Neuron (in vitro differentiated cells): Measurements from ENCODE around the gene GKAP1.
"Not testable (repeated sequence)": the region's sequence is repeated elsewhere in the genome, so short reads cannot be mapped to it uniquely, and the experiment has no call there.

Experiments used
- H2AFZ ChIP-seq: one replicate; pipeline ENCODE4 v1.6.1; 2013; ENCODE audit warnings: low read depth, mild to moderate bottlenecking, inconsistent platforms, low read length, moderate library complexity
- H3K27me3 ChIP-seq: one replicate; pipeline ENCODE4 v1.6.1; 2013; ENCODE audit warnings: low read length; ENCODE audit not compliant: insufficient read depth
- H3K36me3 ChIP-seq: one replicate; pipeline ENCODE4 v1.6.1; 2013; ENCODE audit warnings: low read length; ENCODE audit not compliant: insufficient read depth
- H3K4me1 ChIP-seq: one replicate; pipeline ENCODE4 v1.6.1; 2013; ENCODE audit warnings: low read length; ENCODE audit not compliant: insufficient read depth
- H3K4me3 ChIP-seq: 2 replicates; pipeline ENCODE4 v1.5.1; 2013; ENCODE audit warnings: mild to moderate bottlenecking, low read length, moderate library complexity
- H3K9me3 ChIP-seq: one replicate; pipeline ENCODE4 v1.6.1; 2013; ENCODE audit warnings: low read length

The GKAP1 gene

DNA sequence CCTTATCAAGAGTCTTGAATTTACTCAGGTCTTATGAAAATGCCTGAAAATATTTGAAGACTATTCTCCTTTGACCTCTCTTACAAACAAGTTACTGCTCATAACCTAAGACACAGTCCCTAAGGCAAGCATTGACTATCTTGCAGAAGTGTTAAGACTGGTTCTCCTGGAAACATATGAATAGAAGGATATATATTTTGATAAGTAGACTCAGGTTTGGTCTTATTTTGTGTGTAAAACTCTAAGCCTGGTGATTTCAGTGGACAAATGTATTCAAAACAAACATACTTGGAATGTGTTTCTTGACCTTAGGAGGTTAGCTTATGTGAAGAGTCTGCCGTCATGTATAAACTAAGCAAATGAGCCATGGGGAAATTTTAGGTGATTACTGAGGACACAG is 102.3 kb downstream of the GKAP1 start:
- Histone ChIP-seq H3K27me3 (no peaks in the 10 kb centered on the region), H3K9me3 (no peaks in the 10 kb centered on the region), H3K4me3 (no peak overlapping the region), H3K4me1 (no peaks in the 10 kb centered on the region), H2AFZ (no peak overlapping the region), H3K36me3 (no peaks in the 10 kb centered on the region)

DNA sequence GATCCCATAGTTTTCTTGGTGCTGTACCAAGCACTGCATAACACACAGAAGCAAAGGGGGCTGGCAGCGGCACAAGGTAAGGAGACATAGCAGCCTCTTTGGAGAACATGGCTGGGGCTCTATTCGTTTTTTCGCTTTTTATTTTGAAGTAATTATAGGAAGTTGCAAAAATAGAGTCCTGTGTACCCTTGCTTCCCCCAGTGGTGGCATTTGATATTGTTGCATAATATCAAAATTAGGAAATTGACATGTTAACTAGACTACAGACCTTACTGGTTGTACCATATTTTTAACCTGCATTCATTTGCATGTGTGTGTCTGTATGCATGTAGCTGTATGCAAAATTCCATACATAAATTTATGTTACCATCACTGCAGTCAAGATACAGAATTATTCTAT is 103.2 kb downstream of the GKAP1 start:
- Histone ChIP-seq H2AFZ (no peak overlapping the region), H3K36me3 (no peaks in the 10 kb centered on the region), H3K9me3 (no peaks in the 10 kb centered on the region)

DNA sequence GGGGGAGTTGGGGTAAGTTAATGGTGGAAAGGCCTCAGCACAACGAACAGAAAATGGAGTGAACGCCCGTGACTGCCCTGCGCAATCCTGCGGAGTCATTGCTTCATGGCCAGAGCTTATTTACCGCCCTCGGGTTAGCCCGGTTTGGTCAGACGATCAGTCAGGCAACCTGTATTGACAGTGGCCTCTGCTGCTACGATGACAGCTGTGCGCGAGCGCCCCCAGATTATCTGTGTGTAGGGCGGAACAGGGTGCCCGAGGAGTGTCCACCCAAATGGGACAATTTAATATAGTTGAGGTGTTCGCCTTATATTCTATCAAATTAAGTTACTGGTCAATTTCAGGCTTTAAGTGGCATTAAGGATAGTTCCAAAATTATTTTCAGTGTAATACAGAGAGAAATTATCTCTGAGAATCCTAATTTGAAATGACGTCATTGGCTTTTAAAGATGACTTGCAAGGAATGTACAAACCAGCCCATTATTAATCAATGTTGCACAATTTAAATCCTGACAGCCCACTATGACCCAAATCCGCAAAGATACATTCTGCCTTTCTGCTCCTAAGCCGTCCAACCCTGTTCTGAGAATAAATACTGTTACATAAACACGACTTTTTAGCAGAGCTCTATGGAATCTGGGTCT is 108.9 kb downstream of the GKAP1 start:
- no peaks in the 10 kb centered on the region for H3K36me3 ChIP-seq
- H3K4me1 ChIP-seq: peaks cover 16% of the 10 kb centered on the region
- peak overlapping the region; percentile 88 for H2AFZ ChIP-seq
- H3K9me3 ChIP-seq: no peaks in the 10 kb centered on the region
- H3K27me3 ChIP-seq: no peaks in the 10 kb centered on the region
- peak overlapping the region; percentile 75 for H3K4me3 ChIP-seq

More for the DNA sequence above, 103.2 kb downstream of the GKAP1 start:
- no peaks in the 10 kb centered on the region for H3K4me1 ChIP-seq
- H3K4me3 ChIP-seq: no peak overlapping the region
- no peaks in the 10 kb centered on the region for H3K27me3 ChIP-seq

DNA sequence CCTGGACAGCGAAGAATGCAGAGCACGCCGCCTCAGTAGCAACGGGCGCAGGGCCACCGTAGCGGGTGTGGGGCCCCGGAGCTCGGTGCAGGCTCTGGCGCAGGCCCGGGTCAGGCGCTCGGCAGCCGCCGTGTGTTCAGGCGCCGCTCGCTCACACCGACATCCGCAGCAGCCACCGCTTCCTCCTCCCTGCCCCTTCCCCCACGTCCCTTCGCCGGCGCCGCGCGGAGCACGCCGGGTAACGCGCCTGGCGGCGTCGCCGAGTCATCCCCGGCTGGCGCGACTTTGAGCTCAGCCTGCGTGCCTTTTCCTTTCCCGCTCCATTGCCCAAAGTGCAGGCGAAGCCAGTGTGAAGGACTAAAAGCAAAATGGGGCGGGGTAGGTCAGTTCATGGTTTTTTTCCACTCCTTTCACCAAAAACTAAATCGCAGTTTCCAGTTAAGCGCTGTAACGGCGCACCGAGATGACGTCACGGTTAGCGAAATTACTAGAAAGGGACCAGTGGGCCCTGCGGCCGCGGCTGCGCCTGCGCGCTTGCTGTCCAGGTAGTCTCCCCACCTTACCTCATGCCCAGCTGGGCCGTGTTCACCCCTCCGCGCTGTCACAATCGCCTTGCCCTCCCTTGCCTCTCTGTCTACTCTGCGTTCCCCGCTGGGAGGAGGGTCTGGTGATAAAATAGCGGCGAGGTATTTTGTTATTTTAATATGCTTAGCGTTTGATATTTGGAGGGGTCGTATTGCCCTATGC is 109.6 kb downstream of the GKAP1 start, which contains the start of gene UBQLN1:
TSS of gene UBQLN1 (minus strand) at position 191 of the 747 bp plus-strand sequence. CDS start 279 bp downstream, outside the sequence.
- no peaks in the 10 kb centered on the region for H3K36me3 ChIP-seq
- H3K4me3 ChIP-seq: peak within 1 kb of the TSS; percentile 75
- no peaks in the 10 kb centered on the region for H3K27me3 ChIP-seq
- peaks cover 16% of the 10 kb centered on the region for H3K4me1 ChIP-seq
- H2AFZ ChIP-seq: peak within 1 kb of the TSS; percentile 88
- H3K9me3 ChIP-seq: no peaks in the 10 kb centered on the region

DNA sequence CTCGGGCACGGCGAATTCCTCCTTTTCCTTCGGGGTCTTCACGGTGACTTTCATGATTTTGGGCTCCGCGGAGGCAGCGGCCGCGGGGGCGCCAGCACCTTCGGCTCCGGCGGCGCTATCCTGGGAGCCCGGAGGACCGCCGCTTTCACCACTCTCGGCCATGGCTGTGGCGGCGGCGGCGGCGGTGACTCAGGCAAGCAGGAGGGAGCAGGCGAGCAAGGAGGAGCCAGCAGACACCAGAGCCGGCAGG is 110.1 kb downstream of the GKAP1 start:
- Histone ChIP-seq H3K4me1 (peaks cover 16% of the 10 kb centered on the region), H2AFZ (peak overlapping the region; percentile 88), H3K9me3 (no peaks in the 10 kb centered on the region), H3K36me3 (no peaks in the 10 kb centered on the region), H3K27me3 (no peaks in the 10 kb centered on the region), H3K4me3 (peak overlapping the region; percentile 75)

DNA sequence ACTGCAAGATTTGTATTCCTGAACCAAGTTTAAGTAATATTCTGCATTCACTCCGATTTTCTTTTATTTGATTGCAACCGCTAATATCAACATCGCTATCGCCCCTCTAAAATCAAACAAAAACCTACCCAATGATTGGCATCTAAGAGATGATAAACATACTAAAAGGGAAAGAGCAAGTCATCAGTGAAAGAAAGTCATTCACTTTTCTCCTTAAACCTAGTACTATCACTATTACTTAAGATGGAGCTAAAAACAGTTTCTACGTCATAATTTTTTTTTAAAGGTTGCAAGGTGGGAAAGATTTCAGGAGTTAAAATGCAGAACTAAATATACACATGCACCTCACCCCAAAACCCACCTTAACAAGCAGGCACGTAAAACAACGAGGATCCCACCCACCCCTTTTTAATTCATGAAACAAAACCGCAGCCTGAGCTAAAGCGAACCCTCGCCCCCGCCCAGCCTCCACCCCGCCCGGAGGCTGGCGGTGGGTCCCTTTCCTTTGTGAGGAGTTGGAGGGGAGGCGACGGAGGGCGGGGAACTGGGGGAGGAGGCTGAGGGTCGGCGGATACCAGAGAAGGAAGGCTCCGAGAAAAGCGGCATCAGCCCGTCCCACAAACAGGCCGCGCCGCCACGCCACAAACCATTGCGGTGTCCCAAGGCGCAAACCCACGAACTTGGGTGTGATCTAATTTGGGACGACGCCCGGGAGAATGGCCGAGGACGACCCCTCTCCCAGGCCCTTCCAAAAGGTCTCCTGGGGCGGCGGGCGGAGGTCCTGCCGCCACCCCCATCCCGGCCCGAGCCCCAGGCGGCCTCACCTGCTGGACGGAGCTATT is 110.7 kb downstream of the GKAP1 start:
- Histone ChIP-seq H3K9me3 (no peaks in the 10 kb centered on the region), H3K27me3 (no peaks in the 10 kb centered on the region), H3K4me1 (peaks cover 16% of the 10 kb centered on the region), H2AFZ (peak overlapping the region; percentile 88), H3K4me3 (peak overlapping the region; percentile 75), H3K36me3 (no peaks in the 10 kb centered on the region)

DNA sequence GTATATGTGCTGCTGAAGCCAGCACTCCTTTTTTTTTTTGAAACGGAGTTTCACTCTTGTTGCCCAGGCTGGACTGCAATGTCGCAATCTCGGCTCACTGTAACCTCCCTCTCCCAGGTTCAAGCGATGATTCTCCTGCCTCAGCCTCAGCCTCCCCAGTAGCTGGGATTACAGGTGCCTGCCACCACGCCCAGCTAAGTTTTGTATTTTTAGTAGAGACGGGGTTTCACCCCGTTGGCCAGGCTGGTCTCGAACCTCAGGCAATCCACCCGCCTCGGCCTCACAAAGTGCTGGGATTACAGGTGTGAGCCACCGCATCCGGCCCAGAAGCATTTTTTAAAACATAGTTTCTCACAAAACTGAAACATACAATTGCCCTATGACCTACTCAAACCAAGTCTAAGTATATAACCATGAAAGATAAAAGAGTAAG is 112.3 kb downstream of the GKAP1 start:
- H3K27me3 ChIP-seq, H3K36me3 ChIP-seq, H3K9me3 ChIP-seq, H2AFZ ChIP-seq: not testable (repeated sequence)
- H3K4me3 ChIP-seq: peak overlapping the region; percentile 75
- H3K4me1 ChIP-seq: peaks cover 16% of the 10 kb centered on the region

DNA sequence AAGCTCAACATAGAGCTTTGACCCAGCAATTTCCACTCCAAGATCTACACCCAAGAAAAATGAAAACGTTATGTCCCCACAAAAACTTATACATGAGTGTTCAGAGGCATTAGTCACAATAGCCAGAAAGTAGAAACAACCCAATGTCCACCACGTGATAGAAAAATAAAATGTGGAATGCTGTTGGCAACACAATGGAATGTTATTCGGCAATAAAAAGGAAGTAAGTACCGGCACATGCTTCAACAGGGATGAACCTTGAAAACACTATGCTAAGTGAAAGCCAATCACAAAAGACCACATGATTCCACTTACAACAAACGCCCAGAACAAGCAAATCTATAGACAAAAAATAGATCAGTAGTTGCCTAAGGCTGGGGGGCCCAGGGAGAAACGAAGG is 115.8 kb downstream of the GKAP1 start:
- Histone ChIP-seq H2AFZ (no peak overlapping the region), H3K36me3 (no peaks in the 10 kb centered on the region), H3K9me3 (no peaks in the 10 kb centered on the region), H3K4me3 (no peak overlapping the region), H3K27me3 (no peaks in the 10 kb centered on the region), H3K4me1 (peaks cover 10% of the 10 kb centered on the region)

DNA sequence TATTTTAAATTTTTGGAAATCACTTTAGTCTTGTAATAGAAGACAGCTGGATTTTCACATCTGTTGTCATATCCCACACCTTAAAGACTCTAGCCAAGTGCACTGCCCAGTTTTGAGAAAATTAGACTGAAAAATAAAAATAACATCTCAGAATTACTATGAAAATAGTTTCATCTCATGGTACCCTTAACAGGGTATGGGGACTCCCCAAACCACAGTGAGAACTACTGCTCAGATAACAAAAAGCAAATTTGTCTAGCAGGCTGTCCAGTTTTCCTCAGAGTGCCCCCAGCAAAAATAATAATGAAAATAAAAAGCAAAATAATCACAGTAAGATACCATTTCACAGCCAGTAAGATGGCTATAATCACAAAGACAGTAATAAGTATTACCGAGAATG is 116.3 kb downstream of the GKAP1 start:
- no peaks in the 10 kb centered on the region for H3K9me3 ChIP-seq
- H3K4me1 ChIP-seq: peaks cover 9% of the 10 kb centered on the region
- H3K4me3 ChIP-seq: no peak overlapping the region
- H3K36me3 ChIP-seq: no peaks in the 10 kb centered on the region
- H2AFZ ChIP-seq: no peak overlapping the region
- no peaks in the 10 kb centered on the region for H3K27me3 ChIP-seq

DNA sequence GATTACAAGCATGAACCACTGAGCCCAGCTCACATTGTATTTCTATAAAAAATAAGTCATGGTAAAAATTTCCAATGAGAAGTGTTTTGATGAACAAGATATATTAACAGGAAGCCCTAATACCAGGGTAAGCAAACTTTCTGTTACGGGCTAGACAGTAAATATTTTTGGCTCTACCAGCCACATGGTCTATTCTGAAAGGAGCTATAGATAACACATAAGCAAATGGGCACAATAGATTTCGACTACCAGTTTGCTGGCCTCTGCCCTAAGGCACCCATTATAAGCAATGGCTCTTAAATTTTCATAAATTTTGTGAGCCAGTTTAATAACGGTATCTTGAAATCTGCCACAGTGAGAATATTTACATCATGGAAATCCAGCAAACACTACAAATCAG is 118.0 kb downstream of the GKAP1 start:
- Histone ChIP-seq H3K4me1 (no peaks in the 10 kb centered on the region), H3K4me3 (no peak overlapping the region), H3K9me3 (no peaks in the 10 kb centered on the region), H3K27me3 (no peaks in the 10 kb centered on the region), H3K36me3 (no peaks in the 10 kb centered on the region), H2AFZ (no peak overlapping the region)

DNA sequence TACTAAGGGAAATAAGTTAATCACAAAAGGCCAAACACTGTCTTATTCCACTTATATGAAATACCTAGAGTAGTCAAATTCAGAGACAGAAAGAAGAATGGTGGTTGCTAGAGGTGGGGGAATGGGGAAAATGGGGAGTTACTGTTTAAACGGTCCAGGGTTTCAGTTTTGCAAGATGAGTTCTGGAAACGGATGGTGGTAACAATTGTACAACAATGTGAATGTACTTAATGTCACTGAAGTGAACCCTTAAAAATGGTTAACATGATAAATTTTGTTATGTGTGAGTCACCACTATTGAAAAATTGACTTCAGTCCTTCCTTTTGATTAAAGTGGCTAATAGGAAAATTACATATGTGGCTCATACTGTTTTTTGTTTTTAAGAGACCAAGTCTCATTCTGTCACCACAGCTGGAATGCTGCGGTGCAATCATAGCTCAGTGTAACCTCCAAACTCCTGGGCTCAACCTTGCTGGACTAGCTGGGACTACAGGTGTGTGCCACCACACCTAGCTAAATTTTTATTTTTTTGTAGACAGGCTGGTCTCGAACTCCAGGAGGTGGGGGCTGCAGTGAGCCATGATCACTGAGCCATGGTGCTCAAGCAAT is 118.5 kb downstream of the GKAP1 start:
- H3K4me1 ChIP-seq: no peaks in the 10 kb centered on the region
- no peaks in the 10 kb centered on the region for H3K36me3 ChIP-seq
- H3K4me3 ChIP-seq: no peak overlapping the region
- H3K9me3 ChIP-seq: no peaks in the 10 kb centered on the region
- no peak overlapping the region for H2AFZ ChIP-seq
- H3K27me3 ChIP-seq: no peaks in the 10 kb centered on the region

DNA sequence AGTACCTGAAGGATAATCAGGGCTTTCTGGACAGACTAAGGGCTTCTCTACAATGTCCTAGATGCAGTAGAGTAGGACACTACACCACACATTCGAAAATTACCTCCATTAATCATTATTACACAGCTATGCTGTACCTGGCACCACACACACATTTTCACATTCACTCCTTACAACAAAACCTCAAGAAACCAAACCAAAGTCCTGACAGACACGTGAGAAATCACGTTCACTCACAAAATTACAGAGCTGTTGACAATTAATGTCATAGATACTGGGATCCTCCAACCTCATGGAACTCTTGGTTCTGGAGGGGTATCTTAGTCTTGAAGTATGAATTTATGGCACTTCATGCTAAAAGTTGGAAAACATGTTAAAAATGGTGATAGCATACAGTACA is 126.1 kb downstream of the GKAP1 start:
- Histone ChIP-seq H3K9me3 (no peaks in the 10 kb centered on the region), H3K4me3 (no peak overlapping the region), H3K36me3 (no peaks in the 10 kb centered on the region), H3K27me3 (no peaks in the 10 kb centered on the region), H3K4me1 (no peaks in the 10 kb centered on the region), H2AFZ (no peak overlapping the region)
